ENCODE measurements around the gene TRAPPC1. TPM values are rescaled to one million over a fixed set of nuclear protein-coding genes. Genes with fewer than 3 reads are reported as not detected.
"Not testable (repeated sequence)": the region's sequence is repeated elsewhere in the genome, so short reads cannot be mapped to it uniquely, and the experiment has no call there.

The TRAPPC1 gene
- total RNA-seq, 1 experiment from 2014 or later: 111 TPM

GRCh38 chr17:7959503-7960253 is 27.9 kb upstream of the TRAPPC1 start:
- TF ChIP-seq, protein P1, sequence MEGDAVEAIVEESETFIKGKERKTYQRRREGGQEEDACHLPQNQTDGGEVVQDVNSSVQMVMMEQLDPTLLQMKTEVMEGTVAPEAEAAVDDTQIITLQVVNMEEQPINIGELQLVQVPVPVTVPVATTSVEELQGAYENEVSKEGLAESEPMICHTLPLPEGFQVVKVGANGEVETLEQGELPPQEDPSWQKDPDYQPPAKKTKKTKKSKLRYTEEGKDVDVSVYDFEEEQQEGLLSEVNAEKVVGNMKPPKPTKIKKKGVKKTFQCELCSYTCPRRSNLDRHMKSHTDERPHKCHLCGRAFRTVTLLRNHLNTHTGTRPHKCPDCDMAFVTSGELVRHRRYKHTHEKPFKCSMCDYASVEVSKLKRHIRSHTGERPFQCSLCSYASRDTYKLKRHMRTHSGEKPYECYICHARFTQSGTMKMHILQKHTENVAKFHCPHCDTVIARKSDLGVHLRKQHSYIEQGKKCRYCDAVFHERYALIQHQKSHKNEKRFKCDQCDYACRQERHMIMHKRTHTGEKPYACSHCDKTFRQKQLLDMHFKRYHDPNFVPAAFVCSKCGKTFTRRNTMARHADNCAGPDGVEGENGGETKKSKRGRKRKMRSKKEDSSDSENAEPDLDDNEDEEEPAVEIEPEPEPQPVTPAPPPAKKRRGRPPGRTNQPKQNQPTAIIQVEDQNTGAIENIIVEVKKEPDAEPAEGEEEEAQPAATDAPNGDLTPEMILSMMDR (conservative IDR thresholded peaks at IDR 0.05; ENCODE audit: low read depth, low read length): no peak
- TF ChIP-seq EZH2 (IDR thresholded peaks at IDR 0.05; ENCODE audit: borderline replicate concordance, low read depth, low read length, poor library complexity, severe bottlenecking): no peak
- CTCF ChIA-PET: no interaction called here
- Histone ChIP-seq H3K27ac (ENCODE audit: low read depth, low read length, poor library complexity, severe bottlenecking) (no peak overlapping the region), H3K36me3 (ENCODE audit: insufficient read depth, low read length, poor library complexity, severe bottlenecking) (no peaks in the 10 kb centered on the region), H3K9me3 (ENCODE audit: low read depth, low read length, poor library complexity, severe bottlenecking) (no peaks in the 10 kb centered on the region), H3K27me3 (replicated peaks; ENCODE audit: insufficient read depth, low read depth, low read length, poor library complexity) (no peaks in the 10 kb centered on the region), H3K4me3 (ENCODE audit: low read depth, low read length, poor library complexity, severe bottlenecking) (no peak overlapping the region), H3K4me1 (ENCODE audit: insufficient read depth, low read length, poor library complexity, severe bottlenecking) (no peaks in the 10 kb centered on the region)
- intact Hi-C loops (cut with micrococcal nuclease; ENCODE audit: unreplicated experiment): no loop called here
- DNase-seq (ENCODE audit: low spot score): no peak
- BruUV-seq (replicated peaks): no TSS peak
- POLR2A ChIA-PET (ENCODE audit: low non-redundant PET): no interaction called here

- BruUV-seq (replicated peaks): no TSS peak
These were observed 24.7 kb upstream of the TRAPPC1 start for GRCh38 chr17:7956228-7956965.

DNA sequence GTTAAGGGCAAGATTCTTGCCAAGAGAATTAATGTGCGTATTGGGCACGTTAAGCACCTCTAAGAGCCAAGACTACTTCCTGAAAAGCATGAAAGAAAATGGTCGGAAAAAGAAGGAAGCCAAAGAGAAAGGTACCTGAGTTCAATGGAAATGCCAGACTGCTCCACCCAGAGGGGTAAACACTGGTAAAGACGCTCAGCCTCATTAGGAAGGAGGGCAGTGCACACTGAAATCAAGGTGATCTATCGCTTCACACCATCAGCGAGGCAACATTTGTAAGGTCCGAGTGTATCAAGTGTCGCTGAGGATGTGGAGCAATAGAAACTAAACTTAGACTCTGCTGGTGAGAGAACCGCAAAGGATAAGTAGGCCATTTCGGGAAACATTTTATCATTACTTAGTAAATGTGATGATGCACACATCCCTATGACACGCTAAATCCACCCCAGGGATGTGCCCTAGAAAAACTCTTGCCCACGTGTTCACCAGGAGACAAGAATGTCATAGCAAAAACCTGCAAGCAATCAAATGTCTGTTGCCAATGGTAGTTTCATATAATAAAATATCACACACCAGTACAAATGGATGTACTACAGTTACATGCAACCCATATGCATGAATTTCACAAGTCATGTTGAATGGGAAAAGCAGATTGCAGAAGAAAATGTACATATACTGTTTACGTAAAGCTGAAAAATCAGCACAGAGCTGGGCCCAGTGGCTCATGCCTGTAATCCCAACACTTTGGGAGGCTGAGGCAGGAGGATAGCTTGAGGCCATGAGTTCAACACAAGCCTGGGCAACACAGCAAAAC is 23.9 kb upstream of the TRAPPC1 start:
- Histone ChIP-seq H3K27ac (ENCODE audit: low read depth, low read length, poor library complexity, severe bottlenecking) (no peak overlapping the region), H3K27me3 (replicated peaks; ENCODE audit: insufficient read depth, low read depth, low read length, poor library complexity) (no peaks in the 10 kb centered on the region), H3K4me1 (ENCODE audit: insufficient read depth, low read length, poor library complexity, severe bottlenecking) (no peaks in the 10 kb centered on the region), H3K9me3 (ENCODE audit: low read depth, low read length, poor library complexity, severe bottlenecking) (no peaks in the 10 kb centered on the region), H3K36me3 (ENCODE audit: insufficient read depth, low read length, poor library complexity, severe bottlenecking) (no peaks in the 10 kb centered on the region), H3K4me3 (ENCODE audit: low read depth, low read length, poor library complexity, severe bottlenecking) (no peak overlapping the region)
- no TSS peak for BruUV-seq (replicated peaks)
- intact Hi-C loops (cut with micrococcal nuclease; ENCODE audit: unreplicated experiment): no loop called here
- ChIA-PET CTCF (no interaction called here), POLR2A (ENCODE audit: low non-redundant PET) (no interaction called here)
- no peak for DNase-seq (ENCODE audit: low spot score)
- TF ChIP-seq EZH2 (IDR thresholded peaks at IDR 0.05; ENCODE audit: borderline replicate concordance, low read depth, low read length, poor library complexity, severe bottlenecking): no peak
- TF ChIP-seq, protein P1 (conservative IDR thresholded peaks at IDR 0.05; ENCODE audit: low read depth, low read length): no peak

More at GRCh38 chr17:7956228-7956965, 24.7 kb upstream of the TRAPPC1 start:
- DNase-seq (ENCODE audit: low spot score): no peak
- H3K4me3 ChIP-seq (ENCODE audit: low read depth, low read length, poor library complexity, severe bottlenecking): no peak overlapping the region
- POLR2A ChIA-PET (ENCODE audit: low non-redundant PET): no interaction called here
- no peaks in the 10 kb centered on the region for H3K9me3 ChIP-seq (ENCODE audit: low read depth, low read length, poor library complexity, severe bottlenecking)
- TF ChIP-seq EZH2 (IDR thresholded peaks at IDR 0.05; ENCODE audit: borderline replicate concordance, low read depth, low read length, poor library complexity, severe bottlenecking): no peak
- TF ChIP-seq, protein P1 (conservative IDR thresholded peaks at IDR 0.05; ENCODE audit: low read depth, low read length): no peak
- no peak overlapping the region for H3K27ac ChIP-seq (ENCODE audit: low read depth, low read length, poor library complexity, severe bottlenecking)
- H3K4me1 ChIP-seq (ENCODE audit: insufficient read depth, low read length, poor library complexity, severe bottlenecking): no peaks in the 10 kb centered on the region
- no peaks in the 10 kb centered on the region for H3K27me3 ChIP-seq (replicated peaks; ENCODE audit: insufficient read depth, low read depth, low read length, poor library complexity)
- no peaks in the 10 kb centered on the region for H3K36me3 ChIP-seq (ENCODE audit: insufficient read depth, low read length, poor library complexity, severe bottlenecking)
- CTCF ChIA-PET: no interaction called here
- intact Hi-C loops (cut with micrococcal nuclease; ENCODE audit: unreplicated experiment): no loop called here

- BruUV-seq (replicated peaks); H3K4me1 ChIP-seq (ENCODE audit: insufficient read depth, low read length, poor library complexity, severe bottlenecking); H3K27me3 ChIP-seq (replicated peaks; ENCODE audit: insufficient read depth, low read depth, low read length, poor library complexity); CTCF ChIA-PET; intact Hi-C loops (cut with micrococcal nuclease; ENCODE audit: unreplicated experiment); DNase-seq (ENCODE audit: low spot score); POLR2A ChIA-PET (ENCODE audit: low non-redundant PET); H3K27ac ChIP-seq (ENCODE audit: low read depth, low read length, poor library complexity, severe bottlenecking); H3K4me3 ChIP-seq (ENCODE audit: low read depth, low read length, poor library complexity, severe bottlenecking); H3K9me3 ChIP-seq (ENCODE audit: low read depth, low read length, poor library complexity, severe bottlenecking): not testable (repeated sequence)
- H3K36me3 ChIP-seq (ENCODE audit: insufficient read depth, low read length, poor library complexity, severe bottlenecking): peaks cover 16% of the 10 kb centered on the region
These were observed 21.5 kb upstream of the TRAPPC1 start for GRCh38 chr17:7953266-7953665.
